IPS-18a (cell line): Measurements from ENCODE around the gene LDAH.

Experiments used
- H3K27ac ChIP-seq: one replicate; pipeline ENCODE4 v1.5.1; 2013; ENCODE audit warnings: low read length
- H3K27me3 ChIP-seq: one replicate; pipeline ENCODE4 v1.6.1; 2013; ENCODE audit warnings: mild to moderate bottlenecking, low read length; ENCODE audit not compliant: control insufficient read depth, insufficient read depth
- H3K36me3 ChIP-seq: one replicate; pipeline ENCODE4 v1.6.1; 2013; ENCODE audit warnings: low read depth, low read length; ENCODE audit not compliant: control insufficient read depth
- H3K4me1 ChIP-seq: one replicate; pipeline ENCODE4 v1.6.1; 2013; ENCODE audit warnings: low read depth, low read length; ENCODE audit not compliant: control insufficient read depth
- H3K4me3 ChIP-seq: one replicate; pipeline ENCODE4 v1.5.1; 2013; ENCODE audit warnings: low read length
- H3K9ac ChIP-seq: one replicate; pipeline ENCODE4 v1.6.1; 2013; ENCODE audit warnings: mild to moderate bottlenecking, low read length, moderate library complexity
- H3K9me3 ChIP-seq: one replicate; pipeline ENCODE4 v1.6.1; 2013; ENCODE audit warnings: low read depth, low read length; ENCODE audit not compliant: control insufficient read depth

The LDAH gene

DNA sequence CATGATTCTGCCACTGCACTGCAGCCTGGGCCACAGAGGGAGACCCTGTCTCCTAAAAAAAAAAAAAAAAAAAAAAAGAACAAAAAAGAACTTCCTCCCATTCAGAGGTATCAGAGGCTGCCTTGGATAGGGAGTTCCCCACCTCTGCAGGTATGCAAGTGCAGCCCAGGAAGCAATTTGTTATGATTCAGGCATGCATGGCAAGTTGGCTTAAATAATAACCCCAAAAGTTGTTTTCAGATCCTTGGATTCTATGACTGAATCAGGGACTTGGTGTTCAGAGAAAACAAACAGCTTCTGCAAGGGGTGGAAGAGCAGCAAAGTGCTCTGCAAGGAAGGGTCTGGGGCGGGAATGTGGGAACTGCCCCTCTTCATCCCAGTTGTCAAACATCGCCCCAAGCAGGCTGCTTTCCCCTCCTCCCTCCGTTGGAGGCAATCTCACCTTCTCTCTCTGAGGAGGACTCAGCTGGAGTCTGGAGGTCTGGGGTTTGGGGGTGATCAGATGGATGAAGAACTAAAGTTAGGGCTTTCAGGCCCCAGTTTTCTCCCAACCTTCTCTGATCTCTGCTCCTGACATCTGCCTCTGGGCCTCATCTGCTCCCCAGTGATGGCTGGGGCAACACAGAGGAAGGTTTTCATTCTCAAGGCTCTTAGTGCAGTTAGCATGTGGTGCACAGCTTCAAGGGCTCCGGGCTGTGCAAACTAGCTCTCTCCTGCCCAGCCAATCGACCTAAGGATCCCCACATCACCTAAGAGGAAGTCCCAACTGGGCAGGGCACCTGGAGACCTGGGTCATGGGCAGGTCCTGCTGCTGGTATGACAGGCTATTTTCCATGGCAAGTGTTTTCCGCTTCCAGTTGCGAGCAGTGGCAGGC is 159.5 kb downstream of the LDAH start:
- H3K4me1 ChIP-seq, result peaks cover 11% of the 10 kb centered on the region
- no peaks in the 10 kb centered on the region for H3K36me3 ChIP-seq
- H3K4me3 ChIP-seq, result no peak overlapping the region
- peaks cover 75% of the 10 kb centered on the region for H3K27me3 ChIP-seq
- H3K9me3 ChIP-seq, result no peaks in the 10 kb centered on the region
- H3K9ac ChIP-seq, result no peak overlapping the region
- H3K27ac ChIP-seq, result no peak overlapping the region

- H3K4me3 ChIP-seq, result no peak overlapping the region
- H3K27me3 ChIP-seq, result peaks cover 65% of the 10 kb centered on the region
- H3K4me1 ChIP-seq, result peaks cover 11% of the 10 kb centered on the region
- no peak overlapping the region for H3K27ac ChIP-seq
- no peak overlapping the region for H3K9ac ChIP-seq
- H3K9me3 ChIP-seq, result no peaks in the 10 kb centered on the region
- H3K36me3 ChIP-seq, result no peaks in the 10 kb centered on the region
Observed at GRCh38 chr2:20662308-20662937, 160.5 kb downstream of the LDAH start.

DNA sequence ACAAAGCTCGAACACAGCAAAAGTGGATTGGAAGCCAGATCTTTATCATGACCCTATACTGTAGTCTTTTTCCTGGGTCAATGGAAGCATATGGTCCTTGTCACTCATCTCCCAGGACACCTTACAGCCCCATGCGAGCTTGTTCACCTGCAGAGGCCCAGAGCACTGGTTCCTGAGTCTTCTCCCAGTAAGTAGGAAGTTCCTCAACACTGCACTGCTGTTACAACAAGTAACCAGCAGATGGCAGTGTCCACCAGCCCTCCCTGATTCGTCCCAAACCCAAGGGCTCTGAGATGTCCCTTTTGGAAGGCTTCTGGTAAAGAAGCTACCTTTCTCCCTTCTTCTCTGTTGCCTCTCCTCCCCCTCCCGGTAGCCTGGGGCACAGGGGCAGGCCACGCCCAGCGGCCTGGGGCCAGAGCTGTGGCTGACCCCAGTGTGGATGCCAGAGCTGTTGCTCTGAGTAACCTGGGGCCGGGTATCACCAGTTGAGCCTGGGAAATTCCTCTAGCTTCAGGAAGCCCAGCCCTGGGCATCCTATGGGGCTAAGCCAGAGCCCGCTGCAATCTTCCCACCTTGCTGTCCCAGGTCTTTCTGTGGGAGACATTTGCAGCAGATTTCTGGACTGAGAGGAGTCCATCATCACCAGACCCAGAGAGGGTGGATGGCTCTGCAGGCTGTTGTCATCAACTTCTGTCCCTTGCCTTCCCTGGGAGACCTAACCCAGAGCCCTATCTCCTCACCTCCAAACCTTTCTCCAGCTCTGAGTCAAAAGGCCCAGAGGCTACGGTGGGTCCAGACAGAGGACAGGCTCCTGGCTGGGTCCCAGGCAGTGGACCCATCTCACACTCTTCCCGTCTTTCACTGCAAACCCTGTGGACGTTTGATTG is 161.2 kb downstream of the LDAH start:
- H3K4me3 ChIP-seq, result no peak overlapping the region
- no peaks in the 10 kb centered on the region for H3K9me3 ChIP-seq
- no peaks in the 10 kb centered on the region for H3K36me3 ChIP-seq
- no peak overlapping the region for H3K9ac ChIP-seq
- H3K4me1 ChIP-seq, result peaks cover 11% of the 10 kb centered on the region
- peaks cover 61% of the 10 kb centered on the region for H3K27me3 ChIP-seq
- no peak overlapping the region for H3K27ac ChIP-seq

DNA sequence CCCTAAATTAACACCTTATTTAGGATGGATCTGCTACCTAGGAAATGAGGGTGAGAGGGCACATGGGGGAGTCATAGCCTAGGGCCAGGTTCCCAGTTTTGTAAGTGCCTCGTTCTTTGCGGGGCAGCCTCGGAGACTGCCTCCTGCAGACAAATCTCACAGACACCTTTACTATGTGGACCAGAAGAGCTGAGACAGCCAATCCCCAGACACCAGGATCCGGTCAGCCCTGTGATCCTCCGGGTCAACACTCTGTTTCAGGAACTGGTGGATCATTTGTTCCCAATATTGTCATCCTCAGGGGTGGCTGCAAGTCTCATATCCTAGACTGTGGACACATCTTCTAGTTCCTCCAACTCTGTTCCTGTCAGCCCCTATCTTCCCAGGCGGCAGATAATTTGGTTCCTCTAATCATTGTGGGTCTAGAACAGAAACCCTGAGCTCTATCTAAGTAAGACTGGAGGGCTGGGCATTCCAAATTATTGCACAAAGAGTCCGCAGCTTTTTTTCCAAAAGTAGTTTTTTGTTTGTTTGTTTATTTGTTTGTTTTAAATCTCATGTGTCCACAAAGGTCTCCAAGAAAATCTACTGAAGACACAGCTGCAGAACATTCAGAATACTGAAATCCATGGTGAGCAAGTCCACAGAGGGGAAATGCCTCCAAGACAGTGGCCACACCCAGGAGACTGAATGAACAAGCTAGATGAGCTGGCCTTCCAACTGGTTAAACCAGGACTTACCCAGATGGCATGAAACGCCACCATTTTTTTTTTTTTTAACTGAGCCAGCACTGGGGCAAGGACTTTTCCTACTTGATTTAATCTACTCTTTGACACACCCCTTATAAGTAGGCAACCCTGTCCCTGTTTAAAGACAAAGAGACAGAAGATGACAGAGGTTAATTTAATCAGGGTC is 162.1 kb downstream of the LDAH start:
- Histone ChIP-seq H3K9me3 (no peaks in the 10 kb centered on the region), H3K27me3 (peaks cover 52% of the 10 kb centered on the region), H3K4me1 (peaks cover 11% of the 10 kb centered on the region), H3K4me3 (no peak overlapping the region), H3K36me3 (no peaks in the 10 kb centered on the region), H3K9ac (no peak overlapping the region), H3K27ac (no peak overlapping the region)

GRCh38 chr2:20657522-20658235 is 165.2 kb downstream of the LDAH start:
- Histone ChIP-seq H3K27me3 (peaks cover 21% of the 10 kb centered on the region), H3K9ac (no peak overlapping the region), H3K4me3 (no peak overlapping the region), H3K27ac (no peak overlapping the region), H3K4me1 (no peaks in the 10 kb centered on the region), H3K36me3 (no peaks in the 10 kb centered on the region), H3K9me3 (no peaks in the 10 kb centered on the region)

- peaks cover 19% of the 10 kb centered on the region for H3K27me3 ChIP-seq
- no peaks in the 10 kb centered on the region for H3K9me3 ChIP-seq
- no peaks in the 10 kb centered on the region for H3K36me3 ChIP-seq
- no peak overlapping the region for H3K4me3 ChIP-seq
- no peak overlapping the region for H3K9ac ChIP-seq
- no peaks in the 10 kb centered on the region for H3K4me1 ChIP-seq
- H3K27ac ChIP-seq, result no peak overlapping the region
Observed at GRCh38 chr2:20656561-20656960, 166.3 kb downstream of the LDAH start.

DNA sequence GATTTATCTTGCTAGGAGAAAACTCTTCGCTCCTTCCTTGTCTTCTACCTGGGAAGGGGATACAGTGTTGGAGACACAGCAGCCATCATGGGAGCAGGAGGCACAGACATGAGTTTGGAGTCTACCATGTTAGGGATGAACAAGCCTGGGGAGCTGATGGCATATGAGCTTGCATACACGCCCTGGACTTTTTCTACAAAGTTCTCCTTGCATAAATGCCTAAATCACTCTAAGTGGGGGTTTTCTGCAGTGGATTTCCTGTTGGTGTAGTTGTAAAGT is 168.4 kb downstream of the LDAH start:
- no peak overlapping the region for H3K27ac ChIP-seq

GRCh38 chr2:20653695-20654534 is 169.0 kb downstream of the LDAH start:
- no peaks in the 10 kb centered on the region for H3K36me3 ChIP-seq
- no peak overlapping the region for H3K27ac ChIP-seq
- H3K9me3 ChIP-seq, result no peaks in the 10 kb centered on the region
- no peak overlapping the region for H3K9ac ChIP-seq
- no peaks in the 10 kb centered on the region for H3K4me1 ChIP-seq
- H3K4me3 ChIP-seq, result no peak overlapping the region
- peaks cover 18% of the 10 kb centered on the region for H3K27me3 ChIP-seq

More for the DNA sequence above, 168.4 kb downstream of the LDAH start:
- Histone ChIP-seq H3K36me3 (no peaks in the 10 kb centered on the region), H3K4me3 (no peak overlapping the region), H3K9me3 (no peaks in the 10 kb centered on the region), H3K9ac (no peak overlapping the region), H3K27me3 (peaks cover 21% of the 10 kb centered on the region), H3K4me1 (no peaks in the 10 kb centered on the region)

DNA sequence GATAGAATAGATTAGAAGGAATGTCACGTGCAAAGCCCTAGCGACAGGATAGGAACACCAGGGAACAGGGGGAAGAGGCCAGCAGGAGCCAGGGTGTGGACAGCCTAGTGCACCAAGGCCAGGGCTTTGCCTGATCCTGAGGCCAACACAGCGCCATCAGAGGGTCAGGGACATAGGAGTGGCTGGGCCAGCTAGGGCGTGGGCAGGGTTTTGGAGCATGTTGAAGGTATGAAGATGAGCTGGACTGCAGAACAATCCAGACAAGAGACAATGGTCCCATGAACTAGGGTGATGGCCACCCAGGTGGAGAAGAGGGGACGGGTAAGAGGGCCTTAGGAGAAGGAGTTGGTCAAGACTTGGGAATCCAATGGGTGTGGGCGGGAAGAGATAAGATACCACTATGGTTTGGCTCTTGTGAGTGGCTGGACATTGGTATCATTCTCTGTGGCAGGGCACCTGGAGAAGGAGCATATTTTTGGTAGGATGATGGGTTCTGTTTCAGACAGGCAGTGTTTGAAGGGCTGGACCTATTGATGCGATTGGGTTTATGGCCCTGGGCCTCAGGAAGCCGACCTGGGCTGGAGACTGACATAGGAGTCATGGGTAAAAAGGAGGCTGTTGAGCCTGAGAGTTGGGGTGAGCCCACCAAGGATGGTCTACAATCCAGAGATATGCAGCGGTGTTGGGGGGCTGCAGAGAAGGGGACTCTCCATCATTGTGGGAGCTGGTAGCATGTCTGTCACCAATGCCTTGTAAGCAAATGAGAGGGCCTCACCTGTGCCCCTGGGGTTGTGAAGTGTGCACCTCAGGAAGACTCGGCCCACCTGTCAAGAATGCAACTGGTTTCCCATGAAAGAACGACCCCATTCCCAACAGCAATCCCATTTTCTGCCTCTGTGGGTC is 170.0 kb downstream of the LDAH start:
- Histone ChIP-seq H3K4me3 (no peak overlapping the region), H3K9ac (no peak overlapping the region)

More for the DNA sequence above, 170.0 kb downstream of the LDAH start:
- Histone ChIP-seq H3K4me1 (no peaks in the 10 kb centered on the region), H3K27ac (no peak overlapping the region), H3K9me3 (no peaks in the 10 kb centered on the region), H3K27me3 (peaks cover 18% of the 10 kb centered on the region), H3K36me3 (no peaks in the 10 kb centered on the region)
